Measurements from ENCODE around the gene CUX1.

GRCh38 chr7:101916041-101916800, 98.8 kb downstream of the CUX1 start:
- TF ChIP-seq POLR2A (IDR thresholded peaks at IDR 0.05; ENCODE audit: low read depth, low read length) (no peak), POLR2AphosphoS5 (IDR thresholded peaks at IDR 0.05; ENCODE audit: low read depth, low read length) (no peak), TAF1 (IDR thresholded peaks at IDR 0.05; ENCODE audit: borderline replicate concordance, low read depth, low read length) (no peak)

All from GM12892 (cell line).